Testis (tissue), 3 donors: Measurements from ENCODE around the gene PPP2R2C. TPM values are rescaled to one million over a fixed set of nuclear protein-coding genes. Genes with fewer than 3 reads are reported as not detected.

Source experiments
- DNase-seq: peaks from one replicate; pipeline ENCODE4 v3.0.0-alpha.2; 2019
- H3K27ac ChIP-seq, 2 donors: fragments of 200-600 bp; sonication (generic); one replicate each; pipeline ENCODE4 v1.5.1; 2019
- H3K27me3 ChIP-seq: fragments of 200-600 bp; sonication (generic); one replicate; pipeline ENCODE4 v1.5.1; 2019
- H3K36me3 ChIP-seq: fragments of 200-600 bp; sonication (generic); one replicate; pipeline ENCODE4 v1.5.1; 2017; ENCODE audit warnings: low read depth; ENCODE audit errors: missing control alignments
- H3K4me1 ChIP-seq: fragments of 200-600 bp; sonication (generic); one replicate; pipeline ENCODE4 v1.5.1; 2019
- H3K4me3 ChIP-seq, 2 donors: fragments of 200-600 bp; sonication (generic); one replicate each; pipeline ENCODE4 v1.5.1; 2017 to 2019
- H3K9me3 ChIP-seq: fragments of 200-600 bp; sonication (generic); one replicate; pipeline ENCODE4 v1.5.1; 2017
- POLR2A ChIP-seq: fragments of 450-650 bp; IDR thresholded peaks from one replicate; pipeline ENCODE4 v1.6.1; 2017; ENCODE audit warnings: antibody characterized with exemption, mild to moderate bottlenecking, moderate library complexity
- WGBS, 2 donors: methylation state at CpG; one replicate each; pipeline ENCODE4 v1.1.5; 2018; 5-methylcytosine and 5-hydroxymethylcytosine counted together
- intact Hi-C: fragments of 100-400 bp; cut with DNase I; formaldehyde crosslinking; loops from one replicate; pipeline ENCODE4 v1.15.1; 2023; ENCODE audit warnings: low total_unique reads
- polyA plus RNA-seq: library from polyadenylated mRNA; stranded (reverse); fragments of 350-450 nt; fragmentation: Illumina TruSeq; extraction: RNeasy Lipid Tissue Mini Kit (QIAGEN cat#74804); gene quantifications from one replicate; pipeline ENCODE4 v1.2.3, GENCODE V29; 2014; ENCODE audit warnings: low read depth, low replicate concordance; ENCODE audit not compliant: insufficient read depth
- total RNA-seq, 2 donors: library from RNA; depleted of rRNA; stranded (reverse); fragments of >200 nt; gene quantifications; one replicate each; pipeline ENCODE4 v1.2.3, GENCODE V29; 2016
- TF ChIP-seq, protein P1 (sequence below), 3 experiments: fragments of 450-650 bp in 2 of 3; fragments of 200-600 bp in 1 of 3; sonication (generic) in 1 of 3; IDR thresholded peaks; one replicate each; pipeline ENCODE4 v1.5.1; 2016 to 2019; ENCODE audit warnings: antibody characterized with exemption in 3 of 3, mild to moderate bottlenecking in 2 of 3, moderate library complexity in 1 of 3

Gene PPP2R2C
- total and polyA plus RNA-seq, 3 donors from 2014 or later: 7.9 to 20.4 (median 13.1) TPM

DNA sequence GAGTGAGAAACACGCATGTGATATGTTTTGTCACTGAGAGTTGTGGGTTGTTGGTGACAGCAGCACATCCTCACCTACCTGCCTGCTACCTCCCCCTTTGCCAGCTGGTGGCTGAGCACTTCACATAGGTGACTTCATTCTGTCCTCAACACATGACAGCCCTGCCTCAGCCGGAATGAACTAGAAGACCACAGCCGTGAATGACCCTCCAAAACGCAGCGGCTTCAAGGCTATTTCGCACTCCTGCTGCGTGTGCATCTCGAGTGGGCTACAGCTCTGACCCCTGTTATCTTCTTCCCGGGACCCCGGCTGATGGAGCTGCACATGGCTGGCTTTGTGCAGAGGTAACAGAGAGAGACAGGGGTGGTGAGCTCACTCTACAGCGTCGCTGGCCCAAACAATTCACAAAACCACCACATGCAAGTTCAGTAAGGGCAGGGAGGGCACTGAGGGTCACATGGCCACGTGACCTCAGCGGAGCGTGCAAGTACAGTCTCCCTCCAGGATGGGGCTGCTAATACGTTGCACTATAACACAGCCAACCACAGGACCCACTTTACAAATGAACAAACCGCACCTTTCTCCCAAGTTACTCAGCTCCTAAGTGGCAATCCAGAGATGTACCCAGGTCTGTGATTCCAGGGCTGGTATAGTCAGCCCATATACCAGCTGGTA, 6.3 kb upstream of the PPP2R2C start:
- no peak for DNase-seq
- WGBS, 2 donors: 70 to 77% methylated on average over 8 to 17 of the region's 17 CpGs
- intact Hi-C loops: no loop called here
- Histone ChIP-seq H3K27ac (no peak overlapping the region), H3K36me3 (no peaks in the 10 kb centered on the region), H3K4me1 (no peaks in the 10 kb centered on the region), H3K9me3 (no peaks in the 10 kb centered on the region), H3K4me3 (no peak overlapping the region), H3K27me3 (no peaks in the 10 kb centered on the region)
- TF ChIP-seq POLR2A: no peak
- TF ChIP-seq, protein P1, sequence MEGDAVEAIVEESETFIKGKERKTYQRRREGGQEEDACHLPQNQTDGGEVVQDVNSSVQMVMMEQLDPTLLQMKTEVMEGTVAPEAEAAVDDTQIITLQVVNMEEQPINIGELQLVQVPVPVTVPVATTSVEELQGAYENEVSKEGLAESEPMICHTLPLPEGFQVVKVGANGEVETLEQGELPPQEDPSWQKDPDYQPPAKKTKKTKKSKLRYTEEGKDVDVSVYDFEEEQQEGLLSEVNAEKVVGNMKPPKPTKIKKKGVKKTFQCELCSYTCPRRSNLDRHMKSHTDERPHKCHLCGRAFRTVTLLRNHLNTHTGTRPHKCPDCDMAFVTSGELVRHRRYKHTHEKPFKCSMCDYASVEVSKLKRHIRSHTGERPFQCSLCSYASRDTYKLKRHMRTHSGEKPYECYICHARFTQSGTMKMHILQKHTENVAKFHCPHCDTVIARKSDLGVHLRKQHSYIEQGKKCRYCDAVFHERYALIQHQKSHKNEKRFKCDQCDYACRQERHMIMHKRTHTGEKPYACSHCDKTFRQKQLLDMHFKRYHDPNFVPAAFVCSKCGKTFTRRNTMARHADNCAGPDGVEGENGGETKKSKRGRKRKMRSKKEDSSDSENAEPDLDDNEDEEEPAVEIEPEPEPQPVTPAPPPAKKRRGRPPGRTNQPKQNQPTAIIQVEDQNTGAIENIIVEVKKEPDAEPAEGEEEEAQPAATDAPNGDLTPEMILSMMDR (IDR thresholded peaks at IDR 0.05): no peak

GRCh38 chr4:6476893-6477292, 4.5 kb upstream of the PPP2R2C start:
- DNase-seq: no peak
- Histone ChIP-seq H3K27ac (no peak overlapping the region), H3K27me3 (no peaks in the 10 kb centered on the region), H3K4me3 (no peak overlapping the region), H3K36me3 (no peaks in the 10 kb centered on the region), H3K4me1 (no peaks in the 10 kb centered on the region), H3K9me3 (no peaks in the 10 kb centered on the region)
- 89 to 97% methylated on average over 4 of the region's 4 CpGs for WGBS, 2 donors
- intact Hi-C loops: no loop called here
- TF ChIP-seq, protein P1 (IDR thresholded peaks at IDR 0.05): no peak
- TF ChIP-seq POLR2A: no peak

- Histone ChIP-seq H3K4me1 (peaks cover 3% of the 10 kb centered on the region), H3K27me3 (no peaks in the 10 kb centered on the region), H3K4me3 (no peak overlapping the region), H3K36me3 (no peaks in the 10 kb centered on the region), H3K9me3 (no peaks in the 10 kb centered on the region), H3K27ac (no peak overlapping the region)
- intact Hi-C loops: no loop called here
- WGBS, 2 donors: 93 to 96% methylated on average over 11 of the region's 11 CpGs
- TF ChIP-seq POLR2A: no peak
- TF ChIP-seq, protein P1 (IDR thresholded peaks at IDR 0.05): no peak
- no peak for DNase-seq
These were observed 3.1 kb upstream of the PPP2R2C start for GRCh38 chr4:6475492-6476020.

GRCh38 chr4:6474705-6475457, 2.5 kb upstream of the PPP2R2C start:
- intact Hi-C loops: no loop called here
- H3K36me3 ChIP-seq: no peaks in the 10 kb centered on the region
- H3K9me3 ChIP-seq: no peaks in the 10 kb centered on the region
- no peak for DNase-seq
- H3K4me1 ChIP-seq: peaks cover 3% of the 10 kb centered on the region
- no peaks in the 10 kb centered on the region for H3K27me3 ChIP-seq
- no peak overlapping the region for H3K4me3 ChIP-seq
- 73 to 84% methylated on average over 9 of the region's 9 CpGs for WGBS, 2 donors
- H3K27ac ChIP-seq: no peak overlapping the region
- TF ChIP-seq POLR2A: no peak
- TF ChIP-seq, protein P1 (IDR thresholded peaks at IDR 0.05): no peak
